Neural progenitor cell (in vitro differentiated cells): ENCODE data around the gene TXNDC11. TPM values are rescaled to one million over a fixed set of nuclear protein-coding genes. Genes with fewer than 3 reads are reported as not detected.

Source experiments
- DNase-seq: peaks from one replicate; pipeline ENCODE4 v3.0.0-alpha.2; 2016; ENCODE audit warnings: low spot score
- H2AFZ ChIP-seq: fragments of 200-600 bp; sonication (generic); replicated peaks from 2 replicates; pipeline ENCODE4 v1.6.1; 2016; ENCODE audit warnings: antibody characterized with exemption
- H3F3A ChIP-seq: fragments of 200-600 bp; sonication (generic); 2 replicates; pipeline ENCODE4 v1.6.1; 2016; ENCODE audit warnings: antibody characterized with exemption, low read depth
- H3K27ac ChIP-seq: fragments of 200-600 bp; sonication (generic); 2 replicates; pipeline ENCODE4 v1.5.1; 2016; ENCODE audit warnings: mild to moderate bottlenecking
- H3K27me3 ChIP-seq: fragments of 200-600 bp; sonication (generic); 2 replicates; pipeline ENCODE4 v1.6.1; 2016; ENCODE audit warnings: mild to moderate bottlenecking, moderate library complexity
- H3K36me3 ChIP-seq: fragments of 200-600 bp; sonication (generic); 2 replicates; pipeline ENCODE4 v1.5.1; 2016
- H3K4me1 ChIP-seq: fragments of 200-600 bp; sonication (generic); 2 replicates; pipeline ENCODE4 v1.6.1; 2016; ENCODE audit warnings: mixed run types
- H3K4me2 ChIP-seq: fragments of 200-600 bp; sonication (generic); 2 replicates; pipeline ENCODE4 v1.6.1; 2016
- H3K4me3 ChIP-seq: fragments of 200-600 bp; sonication (generic); 2 replicates; pipeline ENCODE4 v1.5.1; 2016
- H3K79me2 ChIP-seq: fragments of 200-600 bp; sonication (generic); 2 replicates; pipeline ENCODE4 v1.6.1; 2016; ENCODE audit warnings: low read depth
- H3K9ac ChIP-seq: fragments of 200-600 bp; sonication (generic); 2 replicates; pipeline ENCODE4 v1.6.1; 2016
- H3K9me3 ChIP-seq: fragments of 200-600 bp; sonication (generic); 2 replicates; pipeline ENCODE4 v1.5.1; 2016; ENCODE audit warnings: low read depth
- H4K20me1 ChIP-seq: fragments of 200-600 bp; sonication (generic); 2 replicates; pipeline ENCODE4 v1.6.1; 2016; ENCODE audit warnings: low read depth
- H3K27ac Mint-ChIP-seq: 3 replicates; pipeline ENCODE4 v1.8.0; 2021; ENCODE audit warnings: mixed read lengths
- H3K27me3 Mint-ChIP-seq: 2 replicates; pipeline ENCODE4 v1.8.0; 2022; ENCODE audit warnings: low read depth, mild to moderate bottlenecking, inconsistent platforms, moderate library complexity, mixed read lengths; ENCODE audit not compliant: insufficient read depth
- H3K36me3 Mint-ChIP-seq: 3 replicates; pipeline ENCODE4 v1.8.0; 2021; ENCODE audit warnings: mixed read lengths
- H3K4me1 Mint-ChIP-seq: 3 replicates; pipeline ENCODE4 v1.8.0; 2021; ENCODE audit warnings: mixed read lengths
- H3K4me3 Mint-ChIP-seq: 3 replicates; pipeline ENCODE4 v1.8.0; 2021; ENCODE audit warnings: mild to moderate bottlenecking, moderate library complexity, mixed read lengths
- H3K9me3 Mint-ChIP-seq: 3 replicates; pipeline ENCODE4 v1.8.0; 2020; ENCODE audit warnings: mixed read lengths
- EZH2 ChIP-seq: fragments of 200-600 bp; sonication (generic); IDR thresholded peaks from 2 replicates; pipeline ENCODE4 v1.6.1; 2017; ENCODE audit warnings: antibody characterized with exemption, mild to moderate bottlenecking, moderate library complexity
- EZH2phosphoT487 ChIP-seq: fragments of 200-600 bp; sonication (generic); IDR thresholded peaks from 2 replicates; pipeline ENCODE4 v1.6.1; 2017; ENCODE audit warnings: antibody characterized with exemption
- small RNA-seq: library from RNA; depleted of rRNA; stranded (forward); fragments of <200 nt; gene quantifications from one replicate; pipeline ENCODE3, GENCODE V24; 2015
- total RNA-seq: library from RNA; depleted of rRNA; stranded (reverse); fragments of >200 nt; gene quantifications from 2 replicates; pipeline ENCODE4 v1.2.3, GENCODE V29; 2015; ENCODE audit warnings: low replicate concordance
- TF ChIP-seq, protein P1 (sequence below): fragments of 200-600 bp; sonication (generic); IDR thresholded peaks from 2 replicates; pipeline ENCODE4 v1.5.1; 2017; ENCODE audit warnings: antibody characterized with exemption, mild to moderate bottlenecking

The TXNDC11 gene
- total RNA-seq, 1 donor from 2014 or later = 7.4 TPM

DNA sequence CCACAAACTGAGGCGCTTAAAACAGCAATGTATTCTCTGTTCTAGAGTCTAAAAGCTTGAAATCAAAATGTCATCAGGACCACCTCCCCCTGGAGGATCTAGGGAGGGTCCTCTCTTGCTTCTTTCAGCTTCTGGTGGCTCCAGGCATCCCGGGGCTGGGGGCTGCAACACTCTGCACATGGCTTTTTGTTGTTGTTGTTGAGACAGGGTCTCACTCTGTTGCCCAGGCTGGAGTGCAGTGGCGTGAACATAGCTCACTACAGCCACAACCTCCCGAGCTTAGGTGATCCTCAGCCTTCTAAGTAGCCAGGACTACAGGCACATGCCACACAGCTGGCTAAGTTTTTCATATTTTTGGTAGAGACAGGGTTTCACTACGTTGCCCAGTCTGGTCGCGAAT lies 111.4 kb downstream of the TXNDC11 start:
- Mint-ChIP-seq H3K27me3 (peaks cover 2% of the 10 kb centered on the region), H3K4me3 (no peak overlapping the region), H3K27ac (no peak overlapping the region), H3K9me3 (no peaks in the 10 kb centered on the region), H3K4me1 (peaks cover 13% of the 10 kb centered on the region), H3K36me3 (no peaks in the 10 kb centered on the region)
- H3K27ac ChIP-seq = no peak overlapping the region
- no peaks in the 10 kb centered on the region for H3K9me3 ChIP-seq
- peaks cover 6% of the 10 kb centered on the region for H3F3A ChIP-seq
- no peak overlapping the region for H3K4me3 ChIP-seq
- no peaks in the 10 kb centered on the region for H4K20me1 ChIP-seq
- no peak overlapping the region for H3K9ac ChIP-seq
- H3K4me2 ChIP-seq = no peak overlapping the region
- no peaks in the 10 kb centered on the region for H3K36me3 ChIP-seq
- H3K27me3 ChIP-seq = peaks cover 6% of the 10 kb centered on the region
- no peak overlapping the region for H2AFZ ChIP-seq
- TF ChIP-seq EZH2 = no peak
- TF ChIP-seq, protein P1, sequence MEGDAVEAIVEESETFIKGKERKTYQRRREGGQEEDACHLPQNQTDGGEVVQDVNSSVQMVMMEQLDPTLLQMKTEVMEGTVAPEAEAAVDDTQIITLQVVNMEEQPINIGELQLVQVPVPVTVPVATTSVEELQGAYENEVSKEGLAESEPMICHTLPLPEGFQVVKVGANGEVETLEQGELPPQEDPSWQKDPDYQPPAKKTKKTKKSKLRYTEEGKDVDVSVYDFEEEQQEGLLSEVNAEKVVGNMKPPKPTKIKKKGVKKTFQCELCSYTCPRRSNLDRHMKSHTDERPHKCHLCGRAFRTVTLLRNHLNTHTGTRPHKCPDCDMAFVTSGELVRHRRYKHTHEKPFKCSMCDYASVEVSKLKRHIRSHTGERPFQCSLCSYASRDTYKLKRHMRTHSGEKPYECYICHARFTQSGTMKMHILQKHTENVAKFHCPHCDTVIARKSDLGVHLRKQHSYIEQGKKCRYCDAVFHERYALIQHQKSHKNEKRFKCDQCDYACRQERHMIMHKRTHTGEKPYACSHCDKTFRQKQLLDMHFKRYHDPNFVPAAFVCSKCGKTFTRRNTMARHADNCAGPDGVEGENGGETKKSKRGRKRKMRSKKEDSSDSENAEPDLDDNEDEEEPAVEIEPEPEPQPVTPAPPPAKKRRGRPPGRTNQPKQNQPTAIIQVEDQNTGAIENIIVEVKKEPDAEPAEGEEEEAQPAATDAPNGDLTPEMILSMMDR = no peak
- TF ChIP-seq EZH2phosphoT487 = no peak
- no peaks in the 10 kb centered on the region for H3K79me2 ChIP-seq
- peaks cover 19% of the 10 kb centered on the region for H3K4me1 ChIP-seq
- DNase-seq = no peak

DNA sequence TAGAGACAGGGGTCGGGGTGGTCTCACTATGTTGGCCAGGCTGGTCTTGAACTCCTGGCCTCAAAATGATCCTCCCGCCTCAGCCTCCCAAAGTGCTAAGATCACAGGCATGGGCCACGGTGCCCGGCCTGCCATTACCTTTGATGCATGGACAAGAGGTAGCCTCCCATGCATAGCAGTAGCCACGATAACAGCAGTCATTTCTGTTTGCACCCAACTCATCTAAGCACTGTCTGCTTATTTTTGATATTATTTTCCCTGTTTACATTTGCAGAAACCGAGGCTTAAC lies 111.9 kb downstream of the TXNDC11 start:
- no peak overlapping the region for H3K4me2 ChIP-seq
- no peak overlapping the region for H3K4me3 Mint-ChIP-seq
- H3K9ac ChIP-seq = no peak overlapping the region
- peaks cover 15% of the 10 kb centered on the region for H3K4me1 ChIP-seq
- H3K36me3 ChIP-seq = no peaks in the 10 kb centered on the region
- no peaks in the 10 kb centered on the region for H4K20me1 ChIP-seq
- no peaks in the 10 kb centered on the region for H3K9me3 Mint-ChIP-seq
- DNase-seq = no peak
- peaks cover 13% of the 10 kb centered on the region for H3K4me1 Mint-ChIP-seq
- no peak overlapping the region for H3K4me3 ChIP-seq
- H3K36me3 Mint-ChIP-seq = no peaks in the 10 kb centered on the region
- TF ChIP-seq EZH2 (no peak), EZH2phosphoT487 (no peak)
- TF ChIP-seq, protein P1 = no peak
- peaks cover 5% of the 10 kb centered on the region for H3K27me3 ChIP-seq
- peaks cover 1% of the 10 kb centered on the region for H3F3A ChIP-seq
- no peak overlapping the region for H2AFZ ChIP-seq
- H3K9me3 ChIP-seq = no peaks in the 10 kb centered on the region
- H3K27ac Mint-ChIP-seq = no peak overlapping the region
- H3K27ac ChIP-seq = no peak overlapping the region
- no peaks in the 10 kb centered on the region for H3K79me2 ChIP-seq
- peaks cover 2% of the 10 kb centered on the region for H3K27me3 Mint-ChIP-seq

DNA sequence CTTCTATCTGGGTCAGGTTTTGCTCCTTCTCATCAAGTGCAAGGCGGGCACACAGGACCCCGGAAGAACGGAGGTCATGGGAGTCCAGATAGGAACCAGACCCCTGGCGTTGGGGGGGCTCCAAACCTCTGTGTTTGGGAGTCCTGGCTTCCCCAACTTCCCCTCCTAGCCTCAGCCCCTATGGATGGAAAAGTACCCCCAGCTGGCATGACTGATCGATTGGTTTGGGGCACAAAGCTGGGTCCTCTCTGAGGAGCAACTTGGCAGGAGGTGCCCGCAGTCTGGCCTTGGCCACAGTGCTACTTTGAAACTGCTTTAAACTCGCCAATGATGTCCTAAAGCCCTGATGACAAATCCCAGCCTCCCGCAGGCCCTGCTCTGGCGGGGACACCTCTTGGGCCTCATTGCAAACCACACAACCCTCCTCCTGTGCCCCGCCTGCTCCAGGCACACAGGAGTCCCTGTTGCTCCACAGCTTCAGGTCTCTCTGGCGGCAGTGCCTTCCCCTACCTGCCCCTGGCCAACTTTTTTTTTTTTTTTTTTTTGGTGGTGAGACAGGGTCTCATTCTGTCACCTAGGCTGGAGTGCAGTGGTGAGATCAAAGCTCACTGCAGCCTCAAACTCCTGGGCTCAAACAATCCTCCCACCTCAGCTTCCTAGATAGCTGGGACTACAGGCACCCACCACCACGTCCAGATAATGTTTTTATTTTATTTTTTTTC lies 112.5 kb downstream of the TXNDC11 start:
- H3K9ac ChIP-seq = no peak overlapping the region
- H3F3A ChIP-seq = no peaks in the 10 kb centered on the region
- Mint-ChIP-seq H3K4me3 (no peak overlapping the region), H3K9me3 (no peaks in the 10 kb centered on the region), H3K36me3 (no peaks in the 10 kb centered on the region), H3K27me3 (peaks cover 2% of the 10 kb centered on the region), H3K27ac (no peak overlapping the region), H3K4me1 (peaks cover 13% of the 10 kb centered on the region)
- no peak overlapping the region for H3K4me2 ChIP-seq
- no peaks in the 10 kb centered on the region for H3K36me3 ChIP-seq
- H2AFZ ChIP-seq = no peak overlapping the region
- H3K79me2 ChIP-seq = no peaks in the 10 kb centered on the region
- no peaks in the 10 kb centered on the region for H4K20me1 ChIP-seq
- H3K9me3 ChIP-seq = no peaks in the 10 kb centered on the region
- DNase-seq = no peak
- TF ChIP-seq EZH2 = no peak
- TF ChIP-seq, protein P1 = no peak
- no peak for TF ChIP-seq EZH2phosphoT487
- peaks cover under 1% of the 10 kb centered on the region for H3K27me3 ChIP-seq
- H3K27ac ChIP-seq = no peak overlapping the region
- no peak overlapping the region for H3K4me3 ChIP-seq
- peaks cover 12% of the 10 kb centered on the region for H3K4me1 ChIP-seq

Small RNA genes within 50 kb of the gene (small RNA-seq; reads per million reads assigned to genes)
- not detected for gene RF00017

Other genes with a start within 250 kb of the TXNDC11 start
- gene LITAF, start 155.9 kb downstream of the TXNDC11 start, total RNA-seq = 42.5 and 50.0 TPM in 2 replicates
- 48.7 and 84.2 TPM in 2 replicates for gene SNN, start 74.4 kb downstream of the TXNDC11 start, total RNA-seq
- 33.8 and 82.6 TPM in 2 replicates for gene ZC3H7A, start 54.4 kb upstream of the TXNDC11 start, total RNA-seq
- 183 and 384 TPM in 2 replicates for gene RSL1D1, start 108.7 kb upstream of the TXNDC11 start, total RNA-seq
- gene GSPT1, start 173.1 kb upstream of the TXNDC11 start, total RNA-seq = 74.1 and 94.3 TPM in 2 replicates
- gene NPIPB2, start 199.2 kb upstream of the TXNDC11 start, total RNA-seq = 7.3 TPM in 2 replicates
- not detected in 2 replicates for gene TNFRSF17, start 222.4 kb upstream of the TXNDC11 start, total RNA-seq
- gene SNX29, start 233.9 kb upstream of the TXNDC11 start, total RNA-seq = 6.3 and 7.2 TPM in 2 replicates